ENCODE measurements around the gene PAK4.

GRCh38 chr19:39197808-39198207 is 72.2 kb downstream of the PAK4 start:
- TF ChIP-seq ZNF274 (IDR thresholded peaks at IDR 0.05; ENCODE audit: low read depth, low read length) (no peak), YY1 (IDR thresholded peaks at IDR 0.05; ENCODE audit: insufficient read depth, insufficient read length) (no peak)
